CD14-positive monocyte (primary cell): ENCODE measurements around the gene RCAN2. TPM values are rescaled to one million over a fixed set of nuclear protein-coding genes. Genes with fewer than 3 reads are reported as not detected.

ENCODE experiments used
- DNase-seq, 3 donors: peaks; one replicate each; pipeline ENCODE4 v3.0.0-alpha.2; 2011 to 2022
- H2AFZ ChIP-seq: 2 replicates; pipeline ENCODE4 v1.6.0; 2012; ENCODE audit warnings: mild to moderate bottlenecking, low read depth, low read length, inconsistent platforms; ENCODE audit not compliant: insufficient read depth, poor library complexity, severe bottlenecking
- H3K27ac ChIP-seq, 2 donors: 1 replicate in 1 of 2; 2 replicates in 1 of 2; pipeline ENCODE4 v1.5.1; 2012 to 2013; ENCODE audit warnings: low read length in 2 of 2, control low read depth in 1 of 2, inconsistent platforms in 1 of 2, low read depth in 1 of 2, mild to moderate bottlenecking in 1 of 2
- H3K27me3 ChIP-seq, 2 donors: one replicate each; pipeline versions ENCODE4 v1.6.0 to v1.6.1; 2011 to 2013; ENCODE audit warnings: low read length in 2 of 2; ENCODE audit not compliant: control insufficient read depth in 2 of 2, insufficient read depth in 2 of 2
- H3K36me3 ChIP-seq, 2 donors: replicated peaks in 1 of 2; 1 replicate in 1 of 2; 2 replicates in 1 of 2; pipeline versions ENCODE4 v1.5.1 to v1.6.1; 2012 to 2013; ENCODE audit warnings: low read length in 2 of 2, control low read depth in 1 of 2, inconsistent platforms in 1 of 2, mild to moderate bottlenecking in 1 of 2; ENCODE audit not compliant: insufficient read depth in 2 of 2, control insufficient read depth in 1 of 2
- H3K4me1 ChIP-seq, 2 donors: 1 replicate in 1 of 2; 2 replicates in 1 of 2; pipeline versions ENCODE4 v1.5.1 to v1.6.1; 2012 to 2013; ENCODE audit warnings: low read length in 2 of 2, control low read depth in 1 of 2, inconsistent platforms in 1 of 2, mild to moderate bottlenecking in 1 of 2, moderate library complexity in 1 of 2; ENCODE audit not compliant: insufficient read depth in 2 of 2, control insufficient read depth in 1 of 2
- H3K4me2 ChIP-seq: replicated peaks from 2 replicates; pipeline ENCODE3; 2012; ENCODE audit warnings: low read length, moderate library complexity, mild to moderate bottlenecking; ENCODE audit not compliant: poor library complexity, severe bottlenecking; ENCODE audit errors: extremely low read depth
- H3K4me3 ChIP-seq, 3 experiments: fragments of 200-600 bp in 1 of 3; sonication (generic) in 1 of 3; replicated peaks in 1 of 3; 1 replicate in 2 of 3; 2 replicates in 1 of 3; pipeline ENCODE4 v1.5.1; 2011 to 2013; ENCODE audit warnings: low read length in 3 of 3, mild to moderate bottlenecking in 3 of 3, control low read depth in 2 of 3, low read depth in 2 of 3, inconsistent platforms in 1 of 3, moderate library complexity in 1 of 3
- H3K79me2 ChIP-seq: 2 replicates; pipeline ENCODE4 v1.6.0; 2012; ENCODE audit warnings: mild to moderate bottlenecking, control low read depth, inconsistent platforms, low read length, moderate library complexity; ENCODE audit not compliant: insufficient read depth
- H3K9ac ChIP-seq: 2 replicates; pipeline ENCODE4 v1.6.0; 2017; ENCODE audit warnings: low read length, mild to moderate bottlenecking; ENCODE audit not compliant: insufficient read depth, poor library complexity, severe bottlenecking
- H3K9me3 ChIP-seq, 2 donors: replicated peaks in 1 of 2; 1 replicate in 1 of 2; 2 replicates in 1 of 2; pipeline versions ENCODE4 v1.5.1 to v1.6.1; 2012 to 2013; ENCODE audit warnings: low read length in 2 of 2, control low read depth in 1 of 2; ENCODE audit not compliant: control insufficient read depth in 1 of 2, insufficient read depth in 1 of 2
- H4K20me1 ChIP-seq: 2 replicates; pipeline ENCODE4 v1.6.0; 2012; ENCODE audit warnings: mild to moderate bottlenecking, low read length, control low read depth, moderate library complexity; ENCODE audit not compliant: insufficient read depth
- H3K27ac Mint-ChIP-seq, 7 donors: one replicate each; pipeline ENCODE4 v1.8.0; 2020; ENCODE audit warnings: mild to moderate bottlenecking in 7 of 7, mixed read lengths in 7 of 7, moderate library complexity in 6 of 7, inconsistent platforms in 2 of 7
- H3K27me3 Mint-ChIP-seq, 3 donors: one replicate each; pipeline ENCODE4 v1.8.0; 2021 to 2022; ENCODE audit warnings: low read depth in 3 of 3, mild to moderate bottlenecking in 3 of 3, mixed read lengths in 3 of 3, moderate library complexity in 3 of 3, inconsistent platforms in 1 of 3
- H3K36me3 Mint-ChIP-seq, 2 donors: one replicate each; pipeline ENCODE4 v1.8.0; 2020; ENCODE audit warnings: mixed read lengths in 2 of 2, inconsistent platforms in 1 of 2, mild to moderate bottlenecking in 1 of 2
- H3K4me1 Mint-ChIP-seq: one replicate; pipeline ENCODE4 v1.8.0; 2020; ENCODE audit warnings: mild to moderate bottlenecking, mixed read lengths
- H3K4me3 Mint-ChIP-seq, 2 donors: one replicate each; pipeline ENCODE4 v1.8.0; 2020; ENCODE audit warnings: mild to moderate bottlenecking in 2 of 2, mixed read lengths in 2 of 2, moderate library complexity in 1 of 2
- H3K9me3 Mint-ChIP-seq, 7 donors: one replicate each; pipeline ENCODE4 v1.8.0; 2020 to 2022; ENCODE audit warnings: mixed read lengths in 7 of 7, mild to moderate bottlenecking in 6 of 7, moderate library complexity in 6 of 7, inconsistent platforms in 2 of 7
- CTCF ChIP-seq: fragments of 200-600 bp; IDR thresholded peaks from one replicate; pipeline ENCODE4 v1.8.0; 2022; ENCODE audit warnings: antibody characterized with exemption, mild to moderate bottlenecking
- WGBS: methylation state at CpG from one replicate; pipeline ENCODE4 v1.1.5; 2013; ENCODE audit warnings: missing lambda C conversion rate; ENCODE audit not compliant: insufficient coverage; 5-methylcytosine and 5-hydroxymethylcytosine counted together
- intact Hi-C, 2 donors: fragments of 100-400 bp; cut with micrococcal nuclease; formaldehyde crosslinking; loops; one replicate each; pipeline versions ENCODE4 v1.15.0 to v1.15.1; 2023
- polyA minus RNA-seq: library from RNA; depleted of rRNA, polyadenylated mRNA; stranded (reverse); fragments of >200 nt; gene quantifications from 2 replicates; pipeline ENCODE4 v1.2.3, GENCODE V29; 2012
- polyA plus RNA-seq, 3 donors: library from polyadenylated mRNA; depleted of rRNA in 1 of 3; unstranded in 2 of 3; stranded (reverse) in 1 of 3; fragments of 300-500 nt in 2 of 3; fragments of >200 nt in 1 of 3; fragmentation: Illumina TruSeq in 2 of 3; gene quantifications; 1 replicate in 2 of 3; 2 replicates in 1 of 3; pipeline ENCODE4 v1.2.3, GENCODE V29; 2012 to 2021
- total RNA-seq, 12 experiments: library from RNA in 1 of 12; stranded (reverse) in 1 of 12; fragments of 120-200 nt in 1 of 12; gene quantifications; one replicate each; pipeline ENCODE4 v1.2.4 and lab custom pipeline; 2013 to 2026; ENCODE audit warnings: mixed read lengths in 6 of 12, inconsistent platforms in 1 of 12

The RCAN2 gene
- not detected for total RNA-seq (2013)
- polyA plus RNA-seq (not detected), polyA minus RNA-seq (not detected in 2 replicates), total RNA-seq (lab: John Stamatoyannopoulos, UW) (0 to 1.5 (median 0.05) reads per million in 11 experiments)

GRCh38 chr6:46491201-46491627 is at the start of gene RCAN2:
Gene RCAN2 (minus strand): TSS chr6:46491449.
- Mint-ChIP-seq H3K4me3 (peak within 1 kb of the TSS; percentile 69 to 90), H3K27me3 (peaks cover 55 to 66% (median 56%) of the 10 kb centered on the region in 3 donors), H3K27ac (no peak within 1 kb of the TSS), H3K9me3 (peaks cover 0 to 5% (median 0%) of the 10 kb centered on the region in 7 donors), H3K4me1 (peaks cover 9% of the 10 kb centered on the region), H3K36me3 (peaks cover 3% of the 10 kb centered on the region in 2 donors)
- no peaks in the 10 kb centered on the region for H3K79me2 ChIP-seq
- DNase-seq: peak in 1 of 3 donors; percentile 8
- intact Hi-C loops: no loop called here
- H3K27me3 ChIP-seq: peaks cover 57 to 73% of the 10 kb centered on the region in 2 donors
- H3K36me3 ChIP-seq: no peaks in the 10 kb centered on the region
- WGBS: under 1% methylated on average over 51 of the region's 51 CpGs
- H3K9me3 ChIP-seq: peaks cover 0 to 10% of the 10 kb centered on the region in 2 donors
- H2AFZ ChIP-seq: peak within 1 kb of the TSS; percentile 76
- H3K4me3 ChIP-seq: peak within 1 kb of the TSS; percentile 46 to 76 (median 48)
- peak within 1 kb of the TSS; percentile 89 for H3K4me2 ChIP-seq
- H3K27ac ChIP-seq: no peak within 1 kb of the TSS
- TF ChIP-seq CTCF: no peak
- H3K4me1 ChIP-seq: peaks cover 7% of the 10 kb centered on the region in 2 donors
- no peaks in the 10 kb centered on the region for H4K20me1 ChIP-seq
- H3K9ac ChIP-seq: peak within 1 kb of the TSS; percentile 45

- H3K9me3 ChIP-seq: peaks cover 0 to 3% of the 10 kb centered on the region in 2 donors
- no peaks in the 10 kb centered on the region for H3K36me3 ChIP-seq
- H3K27ac ChIP-seq: no peak overlapping the region
- no peaks in the 10 kb centered on the region for H3K4me1 ChIP-seq
- H3K27me3 ChIP-seq: no peaks in the 10 kb centered on the region
- no peak overlapping the region for H2AFZ ChIP-seq
- Mint-ChIP-seq H3K4me3 (no peak overlapping the region), H3K27ac (no peak overlapping the region), H3K4me1 (no peaks in the 10 kb centered on the region), H3K27me3 (peaks cover 0 to 1% (median 0%) of the 10 kb centered on the region in 3 donors), H3K9me3 (peaks cover 1 to 16% (median 11%) of the 10 kb centered on the region in 7 donors), H3K36me3 (no peaks in the 10 kb centered on the region)
- intact Hi-C loops: no loop called here
- no peaks in the 10 kb centered on the region for H3K79me2 ChIP-seq
- no peaks in the 10 kb centered on the region for H4K20me1 ChIP-seq
- DNase-seq: no peak
- WGBS: no CpG with 5 or more reads among the region's 2 CpGs
- no peak overlapping the region for H3K4me3 ChIP-seq
- no peak overlapping the region for H3K9ac ChIP-seq
- H3K4me2 ChIP-seq: no peak overlapping the region
- no peak for TF ChIP-seq CTCF
Observed at GRCh38 chr6:46539866-46540265, 48.6 kb upstream of the RCAN2 start.
